ENCODE measurements around the gene PGLYRP2. TPM values are rescaled to one million over a fixed set of nuclear protein-coding genes. Genes with fewer than 3 reads are reported as not detected.

PGLYRP2 gene
- total RNA-seq, 1 donor from 2014 or later, result not detected

DNA sequence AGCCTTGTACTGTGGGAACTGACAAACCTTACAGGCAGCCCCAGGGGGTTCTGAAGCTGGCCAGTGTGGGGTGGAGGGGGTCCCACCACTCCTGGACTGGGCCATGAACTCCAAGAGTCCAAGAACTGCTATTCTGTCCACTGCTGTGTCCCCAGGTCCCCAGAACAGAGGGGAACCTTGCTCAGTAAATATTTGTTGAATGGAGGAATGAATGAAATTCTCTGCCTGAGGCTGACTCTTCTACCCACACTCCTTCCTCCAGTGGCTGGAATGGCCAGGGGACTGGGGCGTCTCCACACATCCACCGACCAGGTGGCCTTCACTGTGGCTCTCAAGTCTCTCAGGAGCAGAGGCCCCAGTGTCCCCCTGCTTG is 41.2 kb downstream of the PGLYRP2 start:
- Mint-ChIP-seq H3K27me3 (no peaks in the 10 kb centered on the region), H3K4me1 (ENCODE audit: low read depth) (peaks cover 4% of the 10 kb centered on the region), H3K27ac (no peak overlapping the region), H3K9me3 (ENCODE audit: low read depth) (no peaks in the 10 kb centered on the region), H3K36me3 (ENCODE audit: insufficient read depth) (peaks cover 3% of the 10 kb centered on the region), H3K4me3 (ENCODE audit: low read depth) (no peak overlapping the region)
- TF ChIP-seq, protein P1, sequence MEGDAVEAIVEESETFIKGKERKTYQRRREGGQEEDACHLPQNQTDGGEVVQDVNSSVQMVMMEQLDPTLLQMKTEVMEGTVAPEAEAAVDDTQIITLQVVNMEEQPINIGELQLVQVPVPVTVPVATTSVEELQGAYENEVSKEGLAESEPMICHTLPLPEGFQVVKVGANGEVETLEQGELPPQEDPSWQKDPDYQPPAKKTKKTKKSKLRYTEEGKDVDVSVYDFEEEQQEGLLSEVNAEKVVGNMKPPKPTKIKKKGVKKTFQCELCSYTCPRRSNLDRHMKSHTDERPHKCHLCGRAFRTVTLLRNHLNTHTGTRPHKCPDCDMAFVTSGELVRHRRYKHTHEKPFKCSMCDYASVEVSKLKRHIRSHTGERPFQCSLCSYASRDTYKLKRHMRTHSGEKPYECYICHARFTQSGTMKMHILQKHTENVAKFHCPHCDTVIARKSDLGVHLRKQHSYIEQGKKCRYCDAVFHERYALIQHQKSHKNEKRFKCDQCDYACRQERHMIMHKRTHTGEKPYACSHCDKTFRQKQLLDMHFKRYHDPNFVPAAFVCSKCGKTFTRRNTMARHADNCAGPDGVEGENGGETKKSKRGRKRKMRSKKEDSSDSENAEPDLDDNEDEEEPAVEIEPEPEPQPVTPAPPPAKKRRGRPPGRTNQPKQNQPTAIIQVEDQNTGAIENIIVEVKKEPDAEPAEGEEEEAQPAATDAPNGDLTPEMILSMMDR (IDR thresholded peaks at IDR 0.05; ENCODE audit: unreplicated experiment), result no peak
- DNase-seq (ENCODE audit: low spot score, unreplicated experiment), result no peak

DNA sequence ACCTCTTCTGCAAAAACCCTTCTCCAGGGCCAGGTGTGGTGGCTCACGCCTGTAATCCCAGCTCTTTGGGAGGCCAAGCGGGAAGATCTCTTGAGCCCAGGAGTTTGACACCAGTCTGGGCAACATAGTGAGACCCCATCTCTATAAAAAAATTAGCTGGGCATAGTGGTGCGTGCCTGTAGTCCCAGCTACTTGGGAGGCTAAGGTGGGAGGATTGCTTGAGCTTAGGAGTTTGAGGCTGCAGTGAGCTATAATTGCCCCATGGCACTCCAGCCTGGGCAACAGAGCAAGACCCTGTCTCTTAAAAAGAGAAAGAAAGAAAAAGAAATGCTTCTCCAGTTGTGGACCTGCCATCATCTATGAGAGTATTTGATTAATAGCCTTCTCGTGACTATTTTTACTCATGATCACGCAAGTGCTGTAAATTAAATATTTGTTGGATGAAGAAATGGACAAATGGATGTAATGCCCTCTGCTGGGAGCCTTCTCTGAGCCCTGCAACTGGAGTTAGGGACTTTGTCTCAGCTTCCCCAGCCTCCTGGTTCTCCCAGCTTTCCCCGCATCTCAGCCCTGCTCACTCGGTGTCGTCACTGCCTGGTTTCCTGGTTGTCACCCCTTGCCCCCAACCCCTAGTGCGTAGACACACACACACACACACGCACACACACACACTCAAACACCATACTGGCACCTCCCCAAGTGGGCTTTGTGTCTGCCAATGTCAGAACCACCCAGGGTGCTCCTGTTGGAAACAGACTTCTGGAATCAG is 41.8 kb downstream of the PGLYRP2 start:
- Mint-ChIP-seq H3K27me3 (no peaks in the 10 kb centered on the region), H3K4me3 (ENCODE audit: low read depth) (no peak overlapping the region), H3K36me3 (ENCODE audit: insufficient read depth) (peaks cover 3% of the 10 kb centered on the region), H3K9me3 (ENCODE audit: low read depth) (no peaks in the 10 kb centered on the region), H3K27ac (no peak overlapping the region), H3K4me1 (ENCODE audit: low read depth) (peaks cover 6% of the 10 kb centered on the region)
- DNase-seq (ENCODE audit: low spot score, unreplicated experiment), result no peak
- TF ChIP-seq, protein P1 (IDR thresholded peaks at IDR 0.05; ENCODE audit: unreplicated experiment), result no peak

DNA sequence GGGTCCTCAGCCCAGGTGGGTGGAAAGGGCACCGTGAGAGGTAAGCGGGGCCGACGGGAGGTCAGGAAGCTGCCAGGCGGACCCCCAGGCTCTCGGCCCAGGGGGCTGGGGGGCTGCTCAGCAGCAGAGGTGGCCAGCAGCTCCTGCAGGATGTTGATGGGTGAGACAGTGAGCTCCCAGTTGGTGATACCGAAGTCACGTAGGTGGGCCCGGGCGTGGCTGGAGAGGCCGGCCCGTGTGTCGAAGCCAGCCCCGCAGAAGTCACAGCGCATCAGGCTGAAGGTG is 42.5 kb downstream of the PGLYRP2 start:
- no peak for DNase-seq (ENCODE audit: low spot score, unreplicated experiment)
- H3K9me3 Mint-ChIP-seq (ENCODE audit: low read depth), result no peaks in the 10 kb centered on the region
- H3K4me3 Mint-ChIP-seq (ENCODE audit: low read depth), result no peak overlapping the region
- no peak overlapping the region for H3K27ac Mint-ChIP-seq
- TF ChIP-seq, protein P1 (IDR thresholded peaks at IDR 0.05; ENCODE audit: unreplicated experiment), result no peak
- H3K27me3 Mint-ChIP-seq, result no peaks in the 10 kb centered on the region
- peaks cover 7% of the 10 kb centered on the region for H3K4me1 Mint-ChIP-seq (ENCODE audit: low read depth)
- H3K36me3 Mint-ChIP-seq (ENCODE audit: insufficient read depth), result peaks cover 3% of the 10 kb centered on the region

DNA sequence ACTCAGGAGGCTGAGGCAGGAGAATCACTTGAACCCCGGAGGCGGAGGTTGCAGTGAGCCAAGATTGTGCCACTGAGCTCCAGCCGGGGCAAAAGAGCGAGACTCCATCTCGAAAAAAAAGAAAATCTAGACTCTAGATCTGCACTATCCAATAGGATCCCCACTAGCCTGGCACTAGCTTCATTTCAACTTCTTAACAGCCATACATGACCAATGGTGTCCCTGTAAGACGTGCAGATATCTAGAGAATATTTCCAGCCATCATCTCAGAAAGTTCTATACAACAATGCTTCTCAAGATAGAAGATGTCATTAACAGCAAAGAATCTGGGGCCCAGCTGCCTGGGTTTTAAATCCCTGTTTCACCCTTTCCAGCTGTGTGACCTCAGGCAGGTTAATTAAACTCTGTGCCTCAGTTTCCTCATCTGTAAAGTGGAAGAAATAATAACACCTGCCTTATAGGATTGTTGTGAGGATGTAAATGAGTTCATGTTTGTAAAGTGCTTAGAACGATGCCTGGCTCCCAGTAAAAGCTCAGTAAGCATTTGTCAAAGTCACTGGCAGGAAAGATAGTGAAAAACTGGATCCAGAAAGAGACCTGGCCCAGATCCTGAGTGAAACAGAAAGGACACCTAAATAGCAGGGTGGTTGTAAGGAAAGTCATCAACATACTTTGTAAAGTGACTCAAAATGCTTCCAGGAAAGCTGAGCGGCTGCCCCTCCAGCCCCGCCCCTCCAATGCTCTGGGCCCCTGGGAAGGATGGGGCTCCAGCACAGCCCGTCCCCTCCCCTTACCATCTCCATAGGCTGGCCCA is 43.1 kb downstream of the PGLYRP2 start:
- Mint-ChIP-seq H3K9me3 (ENCODE audit: low read depth) (no peaks in the 10 kb centered on the region), H3K4me3 (ENCODE audit: low read depth) (no peak overlapping the region), H3K27ac (no peak overlapping the region), H3K4me1 (ENCODE audit: low read depth) (peaks cover 13% of the 10 kb centered on the region), H3K27me3 (no peaks in the 10 kb centered on the region), H3K36me3 (ENCODE audit: insufficient read depth) (peaks cover 3% of the 10 kb centered on the region)
- no peak for DNase-seq (ENCODE audit: low spot score, unreplicated experiment)
- TF ChIP-seq, protein P1 (IDR thresholded peaks at IDR 0.05; ENCODE audit: unreplicated experiment), result no peak

DNA sequence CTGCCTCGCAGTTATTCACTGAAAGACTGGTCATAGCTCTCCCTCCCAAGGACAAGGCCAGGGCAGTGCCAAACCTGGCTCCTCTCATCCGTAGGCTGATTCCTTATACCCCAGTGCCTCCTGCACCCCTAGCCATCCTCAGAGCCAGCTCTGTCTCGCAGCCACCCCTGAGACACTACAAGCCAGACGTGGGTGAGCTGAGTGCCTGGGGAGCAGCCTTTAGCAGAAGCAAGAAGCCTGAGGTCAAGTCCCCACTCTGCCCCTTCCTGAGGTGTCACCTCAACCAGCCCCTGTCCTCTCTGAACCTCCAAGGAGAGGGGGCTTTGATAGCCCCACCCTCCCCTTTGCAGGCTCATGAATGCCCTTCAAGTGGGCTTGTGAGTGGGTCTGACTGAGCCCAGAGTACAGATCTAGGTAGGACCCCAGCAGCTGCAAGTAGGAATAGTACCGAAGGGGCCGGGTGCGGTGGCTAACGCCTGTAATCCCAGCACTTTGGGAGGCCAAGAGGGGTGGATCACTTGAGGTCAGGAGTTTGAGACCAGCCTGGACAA is 45.7 kb downstream of the PGLYRP2 start:
- TF ChIP-seq, protein P1 (IDR thresholded peaks at IDR 0.05; ENCODE audit: unreplicated experiment), result no peak
- peaks cover 19% of the 10 kb centered on the region for H3K4me1 Mint-ChIP-seq (ENCODE audit: low read depth)
- H3K36me3 Mint-ChIP-seq (ENCODE audit: insufficient read depth), result peaks cover 3% of the 10 kb centered on the region
- no peaks in the 10 kb centered on the region for H3K9me3 Mint-ChIP-seq (ENCODE audit: low read depth)
- peak overlapping the region; percentile 97 for H3K4me3 Mint-ChIP-seq (ENCODE audit: low read depth)
- H3K27ac Mint-ChIP-seq, result peak overlapping the region; percentile 95
- no peaks in the 10 kb centered on the region for H3K27me3 Mint-ChIP-seq
- DNase-seq (ENCODE audit: low spot score, unreplicated experiment), result no peak

Measured in progenitor cell of endocrine pancreas (in vitro differentiated cells).